Stimulated activated CD4-positive, alpha-beta T cell treated with anti-CD3 and anti-CD28 coated beads, Interleukin-1b, Interleukin-23, amount 100 ng/mL, for 24 hours (primary cell): ENCODE data around the gene PXT1.
A peak's percentile ranks its signal among the peaks of the same experiment; 100 is the strongest.
"Not testable (repeated sequence)": the region's sequence is repeated elsewhere in the genome, so short reads cannot be mapped to it uniquely, and the experiment has no call there.

ENCODE experiments used
- DNase-seq, 4 experiments: peaks; one replicate each; pipeline ENCODE4 v3.0.0-alpha.2; 2020; ENCODE audit warnings: low read depth in 4 of 4, low spot score in 1 of 4

Gene PXT1

GRCh38 chr6:36442671-36443470 is at the start of gene PXT1, which contains the start of gene KCTD20:
Gene PXT1 (minus strand): TSS chr6:36442854. CDS start chr6:36426082, 16,772 bp downstream.
Gene KCTD20 (plus strand): TSS chr6:36443000. CDS start chr6:36470098, 27,098 bp downstream.
- peak; percentile 66 to 86 (median 72) for DNase-seq

GRCh38 chr6:36492092-36492491 is 49.4 kb upstream of the PXT1 start:
- DNase-seq, result no peak

- DNase-seq, result no peak
Observed at GRCh38 chr6:36491378-36491965, 48.8 kb upstream of the PXT1 start.

- DNase-seq, result no peak
Observed at GRCh38 chr6:36489426-36489825, 46.8 kb upstream of the PXT1 start.

- DNase-seq, result no peak
Observed at GRCh38 chr6:36488221-36488620, 45.6 kb upstream of the PXT1 start.

- DNase-seq, result no peak
Observed at GRCh38 chr6:36487698-36488097, 45.0 kb upstream of the PXT1 start.

GRCh38 chr6:36484736-36485135 is 42.1 kb upstream of the PXT1 start:
- no peak for DNase-seq

GRCh38 chr6:36483326-36483725 is 40.7 kb upstream of the PXT1 start:
- not testable (repeated sequence) for DNase-seq

- DNase-seq, result no peak
Observed at GRCh38 chr6:36479256-36479655, 36.6 kb upstream of the PXT1 start.

GRCh38 chr6:36478051-36478526 is 35.4 kb upstream of the PXT1 start:
- DNase-seq, result no peak

- no peak for DNase-seq
Observed at GRCh38 chr6:36469946-36470345, 27.3 kb upstream of the PXT1 start.

GRCh38 chr6:36469148-36469661 is 26.6 kb upstream of the PXT1 start:
- DNase-seq, result no peak

GRCh38 chr6:36467625-36468024 is 25.0 kb upstream of the PXT1 start:
- DNase-seq, result no peak

GRCh38 chr6:36464233-36464632 is 21.6 kb upstream of the PXT1 start:
- no peak for DNase-seq

- DNase-seq, result no peak
Observed at GRCh38 chr6:36463676-36464075, 21.0 kb upstream of the PXT1 start.

- no peak for DNase-seq
Observed at GRCh38 chr6:36461646-36462045, 19.0 kb upstream of the PXT1 start.

GRCh38 chr6:36460916-36461315 is 18.3 kb upstream of the PXT1 start:
- DNase-seq, result no peak

GRCh38 chr6:36459501-36459900 is 16.8 kb upstream of the PXT1 start:
- no peak for DNase-seq

- no peak for DNase-seq
Observed at GRCh38 chr6:36455486-36456027, 12.9 kb upstream of the PXT1 start.

GRCh38 chr6:36452897-36453296 is 10.2 kb upstream of the PXT1 start:
- not testable (repeated sequence) for DNase-seq

GRCh38 chr6:36449173-36449572 is 6.5 kb upstream of the PXT1 start:
- not testable (repeated sequence) for DNase-seq

GRCh38 chr6:36445621-36446020 is 3.0 kb upstream of the PXT1 start:
- DNase-seq, result no peak
